Activated naive CD8-positive, alpha-beta T cell treated with anti-CD3 and anti-CD28 coated beads, Interleukin-2, amount 10 ng/mL, durations not matched to agents 7 days and 5 days (primary cell): Measurements from ENCODE around the gene GALNT8. TPM values are rescaled to one million over a fixed set of nuclear protein-coding genes. Genes with fewer than 3 reads are reported as not detected.

Experiments used
- ATAC-seq: fragments of 150-1000 bp; cut with Tn5 transposase; one replicate; pipeline ENCODE4 v1.10.0; 2021; ENCODE audit warnings: low read depth, moderate library complexity
- POLR2A ChIA-PET: fragments of 350-600 bp; sonication (Branson Sonifier 250); formaldehyde crosslinking; loops from one replicate; lab custom pipeline; 2021; ENCODE audit warnings: antibody characterized with exemption; lab: Charles Lee
- DNase-seq: peaks from one replicate; pipeline ENCODE4 v3.0.0; 2021
- H3K27ac Mint-ChIP-seq: one replicate; pipeline ENCODE4 v1.8.0; 2022; ENCODE audit warnings: mild to moderate bottlenecking, mixed read lengths
- H3K27me3 Mint-ChIP-seq: one replicate; pipeline ENCODE4 v1.8.0; 2022; ENCODE audit warnings: mild to moderate bottlenecking, moderate library complexity, mixed read lengths
- H3K36me3 Mint-ChIP-seq: one replicate; pipeline ENCODE4 v1.8.0; 2021; ENCODE audit warnings: mild to moderate bottlenecking, mixed read lengths
- H3K4me1 Mint-ChIP-seq: one replicate; pipeline ENCODE4 v1.8.0; 2021; ENCODE audit warnings: mixed read lengths
- H3K4me3 Mint-ChIP-seq: one replicate; pipeline ENCODE4 v1.8.0; 2022; ENCODE audit warnings: mild to moderate bottlenecking, moderate library complexity, mixed read lengths
- H3K9me3 Mint-ChIP-seq: one replicate; pipeline ENCODE4 v1.8.0; 2021; ENCODE audit warnings: mixed read lengths
- total RNA-seq, 2 experiments: library from RNA; stranded (reverse); gene quantifications; one replicate each; pipeline ENCODE4 v1.2.3, GENCODE V29; 2021

The GALNT8 gene
- total RNA-seq, 2 experiments from 2014 or later, result 0.33 to 0.71 TPM

GRCh38 chr12:4767186-4767585, 47.0 kb downstream of the GALNT8 start:
- POLR2A ChIA-PET, result no interaction called here

GRCh38 chr12:4768341-4768740, 48.1 kb downstream of the GALNT8 start:
- POLR2A ChIA-PET, result no interaction called here
- Mint-ChIP-seq H3K4me1 (peaks cover 3% of the 10 kb centered on the region), H3K27ac (no peak overlapping the region), H3K27me3 (peaks cover 7% of the 10 kb centered on the region), H3K4me3 (no peak overlapping the region), H3K9me3 (no peaks in the 10 kb centered on the region), H3K36me3 (no peaks in the 10 kb centered on the region)
- ATAC-seq (no peak), DNase-seq (no peak)

More at GRCh38 chr12:4767186-4767585, 47.0 kb downstream of the GALNT8 start:
- Mint-ChIP-seq H3K9me3 (no peaks in the 10 kb centered on the region), H3K27me3 (peaks cover 10% of the 10 kb centered on the region), H3K4me3 (no peak overlapping the region), H3K27ac (no peak overlapping the region), H3K4me1 (peaks cover 5% of the 10 kb centered on the region), H3K36me3 (no peaks in the 10 kb centered on the region)
- ATAC-seq (no peak), DNase-seq (no peak)

- H3K27me3 Mint-ChIP-seq, result peaks cover 6% of the 10 kb centered on the region
Observed at GRCh38 chr12:4769073-4769472, 48.9 kb downstream of the GALNT8 start.

GRCh38 chr12:4771172-4771959, 51.2 kb downstream of the GALNT8 start:
- ATAC-seq, result no peak
- no peak overlapping the region for H3K4me3 Mint-ChIP-seq
- H3K27me3 Mint-ChIP-seq, result peaks cover 15% of the 10 kb centered on the region
- H3K27ac Mint-ChIP-seq, result no peak overlapping the region
- POLR2A ChIA-PET, result no interaction called here
- no peaks in the 10 kb centered on the region for H3K4me1 Mint-ChIP-seq
- H3K36me3 Mint-ChIP-seq, result no peaks in the 10 kb centered on the region
- H3K9me3 Mint-ChIP-seq, result no peaks in the 10 kb centered on the region
- no peak for DNase-seq

More at GRCh38 chr12:4769073-4769472, 48.9 kb downstream of the GALNT8 start:
- Mint-ChIP-seq H3K4me3 (no peak overlapping the region), H3K4me1 (no peaks in the 10 kb centered on the region), H3K9me3 (no peaks in the 10 kb centered on the region), H3K27ac (no peak overlapping the region), H3K36me3 (no peaks in the 10 kb centered on the region)
- DNase-seq, result no peak
- POLR2A ChIA-PET, result no interaction called here
- no peak for ATAC-seq

GRCh38 chr12:4771960-4772566, 51.9 kb downstream of the GALNT8 start:
- no peak overlapping the region for H3K4me3 Mint-ChIP-seq
- no peak for DNase-seq
- no peaks in the 10 kb centered on the region for H3K36me3 Mint-ChIP-seq
- no peaks in the 10 kb centered on the region for H3K4me1 Mint-ChIP-seq
- no peaks in the 10 kb centered on the region for H3K9me3 Mint-ChIP-seq
- H3K27ac Mint-ChIP-seq, result no peak overlapping the region
- POLR2A ChIA-PET, result no interaction called here
- peaks cover 19% of the 10 kb centered on the region for H3K27me3 Mint-ChIP-seq
- no peak for ATAC-seq

GRCh38 chr12:4775936-4776335, 55.7 kb downstream of the GALNT8 start:
- H3K27me3 Mint-ChIP-seq, result peaks cover 21% of the 10 kb centered on the region
- H3K36me3 Mint-ChIP-seq, result no peaks in the 10 kb centered on the region
- H3K4me1 Mint-ChIP-seq, result no peaks in the 10 kb centered on the region
- no peaks in the 10 kb centered on the region for H3K9me3 Mint-ChIP-seq
- no peak overlapping the region for H3K27ac Mint-ChIP-seq
- no peak overlapping the region for H3K4me3 Mint-ChIP-seq
- ATAC-seq (no peak), DNase-seq (no peak)
- POLR2A ChIA-PET, result no interaction called here

GRCh38 chr12:4779749-4780148, 59.5 kb downstream of the GALNT8 start:
- Mint-ChIP-seq H3K4me1 (no peaks in the 10 kb centered on the region), H3K27ac (no peak overlapping the region)
- POLR2A ChIA-PET, result no interaction called here

GRCh38 chr12:4780641-4781611, 60.7 kb downstream of the GALNT8 start:
- DNase-seq, result no peak
- no peak overlapping the region for H3K27ac Mint-ChIP-seq
- H3K27me3 Mint-ChIP-seq, result peaks cover 30% of the 10 kb centered on the region
- ATAC-seq, result no peak
- H3K4me3 Mint-ChIP-seq, result no peak overlapping the region
- no peaks in the 10 kb centered on the region for H3K9me3 Mint-ChIP-seq
- POLR2A ChIA-PET, result no interaction called here
- no peaks in the 10 kb centered on the region for H3K4me1 Mint-ChIP-seq
- H3K36me3 Mint-ChIP-seq, result no peaks in the 10 kb centered on the region

More at GRCh38 chr12:4779749-4780148, 59.5 kb downstream of the GALNT8 start:
- Mint-ChIP-seq H3K27me3 (peaks cover 25% of the 10 kb centered on the region), H3K9me3 (no peaks in the 10 kb centered on the region), H3K4me3 (no peak overlapping the region), H3K36me3 (no peaks in the 10 kb centered on the region)
- ATAC-seq (no peak), DNase-seq (no peak)

- H3K27ac Mint-ChIP-seq, result no peak overlapping the region
- no peaks in the 10 kb centered on the region for H3K9me3 Mint-ChIP-seq
- H3K36me3 Mint-ChIP-seq, result no peaks in the 10 kb centered on the region
- ATAC-seq (no peak), DNase-seq (no peak)
- H3K4me1 Mint-ChIP-seq, result no peaks in the 10 kb centered on the region
- H3K4me3 Mint-ChIP-seq, result no peak overlapping the region
- POLR2A ChIA-PET, result no interaction called here
- peaks cover 23% of the 10 kb centered on the region for H3K27me3 Mint-ChIP-seq
Observed at GRCh38 chr12:4784404-4785054, 64.3 kb downstream of the GALNT8 start.

GRCh38 chr12:4786795-4787194, 66.6 kb downstream of the GALNT8 start:
- H3K27ac Mint-ChIP-seq, result no peak overlapping the region
- no peak overlapping the region for H3K4me3 Mint-ChIP-seq
- ATAC-seq (no peak), DNase-seq (no peak)
- POLR2A ChIA-PET, result no interaction called here
- H3K9me3 Mint-ChIP-seq, result no peaks in the 10 kb centered on the region
- H3K27me3 Mint-ChIP-seq, result peaks cover 20% of the 10 kb centered on the region
- no peaks in the 10 kb centered on the region for H3K4me1 Mint-ChIP-seq
- no peaks in the 10 kb centered on the region for H3K36me3 Mint-ChIP-seq

- POLR2A ChIA-PET, result no interaction called here
- DNase-seq (no peak), ATAC-seq (no peak)
- no peak overlapping the region for H3K4me3 Mint-ChIP-seq
- peaks cover 26% of the 10 kb centered on the region for H3K27me3 Mint-ChIP-seq
- no peaks in the 10 kb centered on the region for H3K36me3 Mint-ChIP-seq
- no peaks in the 10 kb centered on the region for H3K4me1 Mint-ChIP-seq
- H3K27ac Mint-ChIP-seq, result no peak overlapping the region
- no peaks in the 10 kb centered on the region for H3K9me3 Mint-ChIP-seq
Observed at GRCh38 chr12:4787965-4788364, 67.8 kb downstream of the GALNT8 start.

- DNase-seq (no peak), ATAC-seq (no peak)
- Mint-ChIP-seq H3K36me3 (no peaks in the 10 kb centered on the region), H3K27ac (no peak overlapping the region), H3K4me3 (no peak overlapping the region), H3K9me3 (no peaks in the 10 kb centered on the region), H3K27me3 (peaks cover 28% of the 10 kb centered on the region), H3K4me1 (no peaks in the 10 kb centered on the region)
- POLR2A ChIA-PET, result no interaction called here
Observed at GRCh38 chr12:4789776-4790175, 69.6 kb downstream of the GALNT8 start.

GRCh38 chr12:4791497-4791896, 71.3 kb downstream of the GALNT8 start:
- no peak overlapping the region for H3K4me3 Mint-ChIP-seq
- DNase-seq, result no peak
- no peaks in the 10 kb centered on the region for H3K9me3 Mint-ChIP-seq
- POLR2A ChIA-PET, result no interaction called here
- H3K36me3 Mint-ChIP-seq, result no peaks in the 10 kb centered on the region
- H3K27me3 Mint-ChIP-seq, result peaks cover 22% of the 10 kb centered on the region
- no peaks in the 10 kb centered on the region for H3K4me1 Mint-ChIP-seq
- no peak overlapping the region for H3K27ac Mint-ChIP-seq
- no peak for ATAC-seq
